B cell (primary cell): ENCODE results near the gene RHEBL1. TPM values are rescaled to one million over a fixed set of nuclear protein-coding genes. Genes with fewer than 3 reads are reported as not detected.

Experiments used
- ATAC-seq: fragments of 200-7000 bp; cut with Tn5 transposase; one replicate; pipeline ENCODE4 v1.10.0; 2021; ENCODE audit warnings: low read depth, mild to moderate bottlenecking, moderate number of reproducible peaks, moderate library complexity
- CTCF ChIA-PET: fragments of 350-600 bp; sonication (Branson Sonifier 250); formaldehyde crosslinking; loops from one replicate; lab custom pipeline; 2021; ENCODE audit warnings: antibody characterized with exemption, inconsistent platforms; lab: Charles Lee
- POLR2A ChIA-PET: fragments of 350-600 bp; sonication (Branson Sonifier 250); formaldehyde crosslinking; loops from one replicate; lab custom pipeline; 2021; ENCODE audit warnings: antibody characterized with exemption; lab: Charles Lee
- DNase-seq: peaks from one replicate; pipeline ENCODE4 v3.0.0; 2013
- H2AFZ ChIP-seq: 2 replicates; pipeline ENCODE4 v1.6.1; 2012; ENCODE audit warnings: mild to moderate bottlenecking, low read depth, low read length; ENCODE audit not compliant: insufficient read depth, poor library complexity, severe bottlenecking
- H3K27ac ChIP-seq, 2 donors: 1 replicate in 1 of 2; 2 replicates in 1 of 2; pipeline ENCODE4 v1.5.1; 2012 to 2013; ENCODE audit warnings: low read length in 2 of 2, mild to moderate bottlenecking in 2 of 2, moderate library complexity in 1 of 2
- H3K27me3 ChIP-seq, 4 experiments: fragments of 200-600 bp in 1 of 4; sonication (generic) in 1 of 4; replicated peaks in 1 of 4; 1 replicate in 2 of 4; 2 replicates in 2 of 4; pipeline versions ENCODE4 v1.6.1 to v1.7.0; 2013 to 2016; ENCODE audit warnings: low read length in 3 of 4, mild to moderate bottlenecking in 2 of 4, mixed read lengths in 1 of 4, moderate library complexity in 1 of 4; ENCODE audit not compliant: insufficient read depth in 4 of 4, control insufficient read depth in 3 of 4; ENCODE audit errors: control extremely low read depth in 1 of 4
- H3K36me3 ChIP-seq, 2 experiments: replicated peaks in 1 of 2; 1 replicate in 1 of 2; 2 replicates in 1 of 2; pipeline versions ENCODE4 v1.6.1 to v1.7.1; 2013; ENCODE audit warnings: low read length in 1 of 2; ENCODE audit not compliant: insufficient read depth in 2 of 2, control insufficient read depth in 1 of 2; ENCODE audit errors: control extremely low read depth in 1 of 2, extremely low read depth in 1 of 2
- H3K4me1 ChIP-seq, 2 donors: fragments of 200-600 bp in 1 of 2; sonication (generic) in 1 of 2; 1 replicate in 1 of 2; 2 replicates in 1 of 2; pipeline versions ENCODE4 v1.5.1 to v1.6.1; 2013 to 2017; ENCODE audit warnings: low read length in 2 of 2; ENCODE audit not compliant: control insufficient read depth in 2 of 2, insufficient read depth in 2 of 2
- H3K4me2 ChIP-seq: replicated peaks from 2 replicates; pipeline ENCODE3; 2012; ENCODE audit warnings: mild to moderate bottlenecking, low read depth, low read length; ENCODE audit not compliant: poor library complexity, severe bottlenecking
- H3K4me3 ChIP-seq, 5 experiments: fragments of 200-600 bp in 1 of 5; sonication (generic) in 1 of 5; 1 replicate in 3 of 5; 2 replicates in 2 of 5; pipeline versions ENCODE4 v1.5.1 to v1.7.0; 2011 to 2016; ENCODE audit warnings: low read length in 4 of 5, mild to moderate bottlenecking in 4 of 5, low read depth in 2 of 5, control low read depth in 1 of 5, moderate library complexity in 1 of 5; ENCODE audit not compliant: insufficient read depth in 1 of 5; ENCODE audit errors: control extremely low read depth in 1 of 5, extremely low read depth in 1 of 5
- H3K79me2 ChIP-seq: fragments of 200-600 bp; sonication (generic); one replicate; pipeline ENCODE4 v1.6.0; 2016; ENCODE audit warnings: low read length; ENCODE audit not compliant: control insufficient read depth, insufficient read depth
- H3K9ac ChIP-seq: fragments of 200-600 bp; sonication (generic); 2 replicates; pipeline ENCODE4 v1.6.1; 2017; ENCODE audit warnings: mild to moderate bottlenecking, low read length, moderate library complexity
- H3K9me3 ChIP-seq, 3 donors: one replicate each; pipeline versions ENCODE4 v1.6.1 to v1.7.1; 2013; ENCODE audit warnings: low read length in 2 of 3; ENCODE audit not compliant: control insufficient read depth in 2 of 3, insufficient read depth in 1 of 3; ENCODE audit errors: control extremely low read depth in 1 of 3
- H4K20me1 ChIP-seq: 2 replicates; pipeline ENCODE4 v1.6.0; 2012; ENCODE audit warnings: mild to moderate bottlenecking, low read length; ENCODE audit not compliant: insufficient read depth, control insufficient read depth, poor library complexity, severe bottlenecking
- H3K27ac Mint-ChIP-seq: one replicate; pipeline ENCODE4 v1.8.0; 2021; ENCODE audit warnings: mixed read lengths
- H3K27me3 Mint-ChIP-seq: one replicate; pipeline ENCODE4 v1.8.0; 2021; ENCODE audit warnings: mixed read lengths
- H3K4me1 Mint-ChIP-seq: one replicate; pipeline ENCODE4 v1.8.0; 2021; ENCODE audit warnings: mixed read lengths
- H3K4me3 Mint-ChIP-seq: one replicate; pipeline ENCODE4 v1.8.0; 2021; ENCODE audit warnings: mixed read lengths
- H3K9me3 Mint-ChIP-seq: one replicate; pipeline ENCODE4 v1.8.0; 2022; ENCODE audit warnings: mixed read lengths; ENCODE audit not compliant: insufficient read depth
- EZH2 ChIP-seq: IDR thresholded peaks from 2 replicates; pipeline ENCODE4 v1.6.1; 2012; ENCODE audit warnings: borderline replicate concordance, low read depth, mild to moderate bottlenecking, moderate library complexity, low read length; ENCODE audit not compliant: insufficient read depth, poor library complexity, severe bottlenecking
- WGBS: methylation state at CpG from one replicate; pipeline ENCODE4 v1.1.5; 2013; ENCODE audit warnings: missing lambda C conversion rate; ENCODE audit not compliant: insufficient coverage; 5-methylcytosine and 5-hydroxymethylcytosine counted together
- intact Hi-C: fragments of 100-400 bp; cut with micrococcal nuclease; formaldehyde crosslinking; loops from one replicate; pipeline ENCODE4 v1.10.0; 2022
- polyA plus RNA-seq: library from polyadenylated mRNA; depleted of rRNA; stranded (reverse); fragments of >200 nt; gene quantifications from 2 replicates; pipeline ENCODE4 v1.2.3, GENCODE V29; 2012
- total RNA-seq, 2 donors: library from RNA; stranded (reverse); fragments of 120-200 nt in 1 of 2; gene quantifications; 1 replicate in 1 of 2; 2 replicates in 1 of 2; pipeline versions ENCODE4 v1.2.3 to v1.2.4, GENCODE V29; 2013 to 2022
- TF ChIP-seq, protein P1 (sequence below): fragments of 200-600 bp; IDR thresholded peaks from one replicate; pipeline ENCODE4 v1.8.0; 2022; ENCODE audit warnings: antibody characterized with exemption, mild to moderate bottlenecking

The RHEBL1 gene
- total and polyA plus RNA-seq, 2 donors (not counting 1 experiment from before 2014, with no cell fraction given), result 3.0 to 6.1 TPM

DNA sequence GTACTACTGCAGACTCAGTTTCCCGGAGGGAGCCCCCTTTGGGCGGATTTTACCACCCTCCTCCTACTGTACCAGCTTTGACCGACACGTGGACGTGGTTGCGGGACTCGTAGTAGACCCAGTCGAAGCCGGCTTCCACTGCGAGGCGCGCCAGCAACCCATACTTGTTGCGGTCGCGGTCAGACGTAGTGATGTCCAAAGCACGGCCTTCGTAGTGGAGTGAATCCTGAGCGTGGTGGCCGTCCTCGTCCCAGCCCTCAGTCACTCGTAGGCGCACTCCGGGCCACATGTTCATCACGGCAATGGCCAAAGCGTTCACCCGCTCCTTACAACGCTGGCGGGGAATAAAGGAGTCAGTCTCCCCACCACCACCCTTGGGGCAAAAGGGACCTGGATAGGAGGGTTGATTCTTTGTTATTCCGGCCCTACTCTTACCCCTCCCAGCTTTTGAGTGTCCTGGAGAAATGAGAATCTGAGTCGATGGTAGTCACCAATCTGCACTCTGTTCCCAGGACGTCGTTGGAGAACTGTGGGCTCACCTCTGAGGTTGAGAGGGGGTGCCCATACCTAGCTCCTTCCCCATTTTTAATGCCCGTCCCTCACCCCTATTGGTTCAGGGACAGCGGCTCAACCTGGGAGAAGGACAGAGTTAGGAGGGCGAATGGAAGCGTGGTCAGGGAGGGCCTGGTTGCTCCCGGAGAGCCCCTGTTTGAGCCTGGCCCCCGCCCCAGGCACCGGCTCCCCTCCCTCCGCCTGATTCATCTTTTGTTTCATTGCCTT, 21.5 kb upstream of the RHEBL1 start:
- Histone ChIP-seq H3K27me3 (peaks cover 0 to 76% (median 50%) of the 10 kb centered on the region in 4 experiments), H3K9ac (peak overlapping the region; percentile 20), H4K20me1 (peaks cover 15% of the 10 kb centered on the region), H3K4me2 (peak overlapping the region; percentile 90), H2AFZ (no peak overlapping the region), H3K36me3 (no peaks in the 10 kb centered on the region), H3K4me3 (peak overlapping the region in 1 of 5 experiments; percentile 13), H3K4me1 (peaks cover 62 to 64% of the 10 kb centered on the region in 2 donors), H3K27ac (no peak overlapping the region), H3K9me3 (peaks cover 0 to 27% (median 0%) of the 10 kb centered on the region in 3 donors), H3K79me2 (no peaks in the 10 kb centered on the region)
- Mint-ChIP-seq H3K9me3 (no peaks in the 10 kb centered on the region), H3K27me3 (peaks cover 54% of the 10 kb centered on the region), H3K4me3 (peak overlapping the region; percentile 73), H3K27ac (no peak overlapping the region), H3K4me1 (peaks cover 55% of the 10 kb centered on the region)
- TF ChIP-seq, protein P1, sequence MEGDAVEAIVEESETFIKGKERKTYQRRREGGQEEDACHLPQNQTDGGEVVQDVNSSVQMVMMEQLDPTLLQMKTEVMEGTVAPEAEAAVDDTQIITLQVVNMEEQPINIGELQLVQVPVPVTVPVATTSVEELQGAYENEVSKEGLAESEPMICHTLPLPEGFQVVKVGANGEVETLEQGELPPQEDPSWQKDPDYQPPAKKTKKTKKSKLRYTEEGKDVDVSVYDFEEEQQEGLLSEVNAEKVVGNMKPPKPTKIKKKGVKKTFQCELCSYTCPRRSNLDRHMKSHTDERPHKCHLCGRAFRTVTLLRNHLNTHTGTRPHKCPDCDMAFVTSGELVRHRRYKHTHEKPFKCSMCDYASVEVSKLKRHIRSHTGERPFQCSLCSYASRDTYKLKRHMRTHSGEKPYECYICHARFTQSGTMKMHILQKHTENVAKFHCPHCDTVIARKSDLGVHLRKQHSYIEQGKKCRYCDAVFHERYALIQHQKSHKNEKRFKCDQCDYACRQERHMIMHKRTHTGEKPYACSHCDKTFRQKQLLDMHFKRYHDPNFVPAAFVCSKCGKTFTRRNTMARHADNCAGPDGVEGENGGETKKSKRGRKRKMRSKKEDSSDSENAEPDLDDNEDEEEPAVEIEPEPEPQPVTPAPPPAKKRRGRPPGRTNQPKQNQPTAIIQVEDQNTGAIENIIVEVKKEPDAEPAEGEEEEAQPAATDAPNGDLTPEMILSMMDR, result no peak
- TF ChIP-seq EZH2, result no peak
- CTCF ChIA-PET, result interaction anchor here (0.6 to 11.5 kb wide), 15 partner anchors 9 to 144 kb away, joined by 3 to 199 read pairs (median 3); partner anchors contain the start of gene RHEBL1
- 20% methylated on average over 32 of the region's 41 CpGs for WGBS
- POLR2A ChIA-PET, result interaction anchor here (1.4 kb wide), 1 partner anchor 144 kb away, joined by 6 read pairs; no protein-coding TSS in a partner anchor
- peak; percentile 53 for DNase-seq
- no peak for ATAC-seq
- intact Hi-C loops, result loop anchor here (10.0 kb wide), 1 partner anchor 254 kb away; the partner anchor contains the start of gene DNAJC22
